ENCODE measurements around the gene ZNF396.

The ZNF396 gene

GRCh38 chr18:35383136-35383535 is 6.0 kb upstream of the ZNF396 start:
- no peak for DNase-seq (ENCODE audit: low spot score)

GRCh38 chr18:35379421-35379820 is 2.3 kb upstream of the ZNF396 start:
- no peak for DNase-seq (ENCODE audit: low spot score)

- no peak for DNase-seq (ENCODE audit: low spot score)
Measured at GRCh38 chr18:35378574-35378896, 1.4 kb upstream of the ZNF396 start.

- DNase-seq (ENCODE audit: low spot score): no peak
Measured at GRCh38 chr18:35377875-35378573, 887 bp upstream of the ZNF396 start.

GRCh38 chr18:35376393-35376741 is 770 bp downstream of the ZNF396 start:
- no peak for DNase-seq (ENCODE audit: low spot score)

GRCh38 chr18:35374708-35375107 is 2.4 kb downstream of the ZNF396 start:
- DNase-seq (ENCODE audit: low spot score): no peak

- DNase-seq (ENCODE audit: low spot score): no peak
Measured at GRCh38 chr18:35371412-35372195, 5.5 kb downstream of the ZNF396 start.

- no peak for DNase-seq (ENCODE audit: low spot score)
Measured at GRCh38 chr18:35369126-35369525, 8.0 kb downstream of the ZNF396 start.

GRCh38 chr18:35368595-35368994 is 8.5 kb downstream of the ZNF396 start:
- DNase-seq (ENCODE audit: low spot score): no peak

- DNase-seq (ENCODE audit: low spot score): no peak
Measured at GRCh38 chr18:35362531-35362930, 14.6 kb downstream of the ZNF396 start.

GRCh38 chr18:35361570-35362321 is 15.4 kb downstream of the ZNF396 start:
- no peak for DNase-seq (ENCODE audit: low spot score)

GRCh38 chr18:35355140-35355618 is 22.0 kb downstream of the ZNF396 start:
- peak; percentile 67 for DNase-seq (ENCODE audit: low spot score)

GRCh38 chr18:35352778-35353177 is 24.4 kb downstream of the ZNF396 start:
- no peak for DNase-seq (ENCODE audit: low spot score)

- DNase-seq (ENCODE audit: low spot score): no peak
Measured at GRCh38 chr18:35352283-35352682, 24.9 kb downstream of the ZNF396 start.

- DNase-seq (ENCODE audit: low spot score): no peak
Measured at GRCh38 chr18:35348001-35348400, 29.1 kb downstream of the ZNF396 start.

- no peak for DNase-seq (ENCODE audit: low spot score)
Measured at GRCh38 chr18:35345950-35346349, 31.2 kb downstream of the ZNF396 start.

- no peak for DNase-seq (ENCODE audit: low spot score)
Measured at GRCh38 chr18:35345460-35345921, 31.6 kb downstream of the ZNF396 start.

GRCh38 chr18:35344736-35345459 is 32.2 kb downstream of the ZNF396 start:
- DNase-seq (ENCODE audit: low spot score): no peak

- peak; percentile 91 for DNase-seq (ENCODE audit: low spot score)
Measured at GRCh38 chr18:35343936-35344735, 33.0 kb downstream of the ZNF396 start, which contains the start of gene ZNF24. ZNF24 (minus strand) TSS chr18:35344420; CDS start chr18:35340650, 3,770 bp downstream.

GRCh38 chr18:35343488-35343935 is 33.6 kb downstream of the ZNF396 start:
- DNase-seq (ENCODE audit: low spot score): no peak

- DNase-seq (ENCODE audit: low spot score): no peak
Measured at GRCh38 chr18:35337286-35337685, 39.9 kb downstream of the ZNF396 start.
